ENCODE results near the gene MACROD2. TPM values are rescaled to one million over a fixed set of nuclear protein-coding genes. Genes with fewer than 3 reads are reported as not detected.

The MACROD2 gene
- total RNA-seq, 1 experiment from 2014 or later = 3.7 TPM

DNA sequence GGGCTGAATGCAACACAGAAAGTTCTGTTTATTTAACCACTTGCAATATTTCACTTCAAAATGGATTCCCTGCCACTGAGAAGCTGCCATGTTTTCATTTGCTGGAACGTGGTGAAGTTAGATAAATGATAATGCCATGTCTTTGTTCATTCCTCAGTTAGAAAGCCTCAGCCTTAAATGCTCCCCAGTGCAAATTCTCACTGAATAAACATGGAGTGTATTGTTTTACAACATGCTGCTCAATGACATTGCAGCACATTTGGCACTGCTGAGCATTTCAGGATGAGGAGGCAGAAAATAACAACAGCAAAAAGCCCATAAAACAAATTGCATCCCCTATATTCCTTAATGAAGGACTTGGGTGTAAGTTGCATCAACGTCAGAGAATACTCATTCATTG lies 1255.9 kb downstream of the MACROD2 start (continued):
- TF ChIP-seq, protein P1, sequence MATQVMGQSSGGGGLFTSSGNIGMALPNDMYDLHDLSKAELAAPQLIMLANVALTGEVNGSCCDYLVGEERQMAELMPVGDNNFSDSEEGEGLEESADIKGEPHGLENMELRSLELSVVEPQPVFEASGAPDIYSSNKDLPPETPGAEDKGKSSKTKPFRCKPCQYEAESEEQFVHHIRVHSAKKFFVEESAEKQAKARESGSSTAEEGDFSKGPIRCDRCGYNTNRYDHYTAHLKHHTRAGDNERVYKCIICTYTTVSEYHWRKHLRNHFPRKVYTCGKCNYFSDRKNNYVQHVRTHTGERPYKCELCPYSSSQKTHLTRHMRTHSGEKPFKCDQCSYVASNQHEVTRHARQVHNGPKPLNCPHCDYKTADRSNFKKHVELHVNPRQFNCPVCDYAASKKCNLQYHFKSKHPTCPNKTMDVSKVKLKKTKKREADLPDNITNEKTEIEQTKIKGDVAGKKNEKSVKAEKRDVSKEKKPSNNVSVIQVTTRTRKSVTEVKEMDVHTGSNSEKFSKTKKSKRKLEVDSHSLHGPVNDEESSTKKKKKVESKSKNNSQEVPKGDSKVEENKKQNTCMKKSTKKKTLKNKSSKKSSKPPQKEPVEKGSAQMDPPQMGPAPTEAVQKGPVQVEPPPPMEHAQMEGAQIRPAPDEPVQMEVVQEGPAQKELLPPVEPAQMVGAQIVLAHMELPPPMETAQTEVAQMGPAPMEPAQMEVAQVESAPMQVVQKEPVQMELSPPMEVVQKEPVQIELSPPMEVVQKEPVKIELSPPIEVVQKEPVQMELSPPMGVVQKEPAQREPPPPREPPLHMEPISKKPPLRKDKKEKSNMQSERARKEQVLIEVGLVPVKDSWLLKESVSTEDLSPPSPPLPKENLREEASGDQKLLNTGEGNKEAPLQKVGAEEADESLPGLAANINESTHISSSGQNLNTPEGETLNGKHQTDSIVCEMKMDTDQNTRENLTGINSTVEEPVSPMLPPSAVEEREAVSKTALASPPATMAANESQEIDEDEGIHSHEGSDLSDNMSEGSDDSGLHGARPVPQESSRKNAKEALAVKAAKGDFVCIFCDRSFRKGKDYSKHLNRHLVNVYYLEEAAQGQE (IDR thresholded peaks at IDR 0.05; ENCODE audit: low read depth) = no peak
- TF ChIP-seq, protein P2, sequence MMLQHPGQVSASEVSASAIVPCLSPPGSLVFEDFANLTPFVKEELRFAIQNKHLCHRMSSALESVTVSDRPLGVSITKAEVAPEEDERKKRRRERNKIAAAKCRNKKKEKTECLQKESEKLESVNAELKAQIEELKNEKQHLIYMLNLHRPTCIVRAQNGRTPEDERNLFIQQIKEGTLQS (IDR thresholded peaks at IDR 0.05) = no peak
- no peak for TF ChIP-seq SRF (IDR thresholded peaks at IDR 0.05; ENCODE audit: low read depth)
- TF ChIP-seq CEBPB (IDR thresholded peaks at IDR 0.05; ENCODE audit: low read depth) = no peak
- TF ChIP-seq, protein P3, sequence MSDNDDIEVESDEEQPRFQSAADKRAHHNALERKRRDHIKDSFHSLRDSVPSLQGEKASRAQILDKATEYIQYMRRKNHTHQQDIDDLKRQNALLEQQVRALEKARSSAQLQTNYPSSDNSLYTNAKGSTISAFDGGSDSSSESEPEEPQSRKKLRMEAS (IDR thresholded peaks at IDR 0.05) = no peak
- no peak for TF ChIP-seq ELF1 (IDR thresholded peaks at IDR 0.05; ENCODE audit: borderline replicate concordance, low read depth)
- no peak for TF ChIP-seq ZNF274 (IDR thresholded peaks at IDR 0.05; ENCODE audit: low read depth, low read length)
- TF ChIP-seq POLR2AphosphoS5 (IDR thresholded peaks at IDR 0.05; ENCODE audit: low read depth, low read length) = no peak
- TF ChIP-seq CBX3 (IDR thresholded peaks at IDR 0.05; ENCODE audit: low read depth) = no peak
- no peak for TF ChIP-seq SIN3A (IDR thresholded peaks at IDR 0.05; ENCODE audit: low read depth)
- TF ChIP-seq SP1 (IDR thresholded peaks at IDR 0.05; ENCODE audit: low read depth) = no peak
- TF ChIP-seq POLR2A (IDR thresholded peaks at IDR 0.05; ENCODE audit: borderline replicate concordance, extremely low read depth, insufficient read depth, insufficient read length) = no peak
- TF ChIP-seq YY1 (IDR thresholded peaks at IDR 0.05; ENCODE audit: extremely low read depth, insufficient replicate concordance, low read depth, low read length) = no peak

DNA sequence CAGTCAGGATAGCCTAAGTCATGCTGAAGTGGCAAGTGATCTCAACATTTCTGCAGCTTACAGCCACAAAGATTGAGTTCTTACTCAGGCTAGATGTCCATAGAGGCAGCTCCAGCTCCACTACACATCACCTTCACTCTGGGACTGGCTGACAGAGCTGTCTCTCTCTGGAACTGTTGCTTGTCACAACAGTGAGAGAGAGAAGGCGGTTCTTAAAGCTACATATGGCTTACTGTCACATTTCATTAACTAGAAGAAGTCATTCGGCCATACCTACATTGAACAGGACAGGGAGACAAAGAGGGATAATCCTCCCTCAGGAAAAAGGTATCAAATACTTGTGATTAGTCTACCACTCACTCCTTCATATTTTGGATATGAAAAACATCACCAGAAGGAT lies 1257.0 kb downstream of the MACROD2 start:
- no TSS peak for BruUV-seq (replicated peaks)
- H4K20me1 ChIP-seq (ENCODE audit: insufficient read depth) = no peaks in the 10 kb centered on the region
- no peak overlapping the region for H3K9ac ChIP-seq (ENCODE audit: low read length)
- H3K27ac ChIP-seq (ENCODE audit: low read depth, low read length) = no peak overlapping the region
- ATAC-seq = no peak
- CTCF ChIA-PET = no interaction called here
- no peaks in the 10 kb centered on the region; a peak in 1 of 4 replicates for H3K9me3 ChIP-seq (ENCODE audit: control insufficient read depth in 1 of 2, insufficient read depth in 1 of 2, low read depth in 1 of 2, low read length in 2 of 2)
- no peak overlapping the region for H3K4me3 ChIP-seq (replicated peaks in 1 of 2; ENCODE audit: low read depth in 1 of 2, low read length in 2 of 2)
- H3K36me3 ChIP-seq (ENCODE audit: control insufficient read depth in 1 of 2, insufficient read depth in 2 of 2, low read length in 2 of 2) = no peaks in the 10 kb centered on the region
- no peaks in the 10 kb centered on the region for H3K79me2 ChIP-seq (ENCODE audit: insufficient read depth, low read length)
- no peak for DNase-seq (ENCODE audit: low read depth, low spot score)
- intact Hi-C loops (cut with micrococcal nuclease) = no loop called here
- POLR2A ChIA-PET = no interaction called here
- no peaks in the 10 kb centered on the region; a peak in 1 of 4 replicates for H3K4me1 ChIP-seq (ENCODE audit: control insufficient read depth in 1 of 2, insufficient read depth in 2 of 2, low read length in 2 of 2)
- no peak overlapping the region for H2AFZ ChIP-seq (ENCODE audit: low read depth, low read length, poor library complexity, severe bottlenecking)
- H3K4me2 ChIP-seq (ENCODE audit: low read length) = no peak overlapping the region
- no peaks in the 10 kb centered on the region for H3K27me3 ChIP-seq (ENCODE audit: insufficient read depth, low read length)
- TF ChIP-seq JUND (IDR thresholded peaks at IDR 0.05) = no peak
- TF ChIP-seq CBX3 (IDR thresholded peaks at IDR 0.05; ENCODE audit: low read depth) = no peak
- no peak for TF ChIP-seq EZH2phosphoT487 (IDR thresholded peaks at IDR 0.05; ENCODE audit: borderline replicate concordance)
- TF ChIP-seq, protein P1 (IDR thresholded peaks at IDR 0.05; ENCODE audit: low read depth) = no peak
- TF ChIP-seq TCF7L2 (IDR thresholded peaks at IDR 0.05; ENCODE audit: borderline replicate concordance, extremely low read depth, insufficient read depth, insufficient read length) = no peak
- TF ChIP-seq SRF (IDR thresholded peaks at IDR 0.05; ENCODE audit: low read depth) = no peak
- no peak for TF ChIP-seq POLR2AphosphoS5 (IDR thresholded peaks at IDR 0.05; ENCODE audit: low read depth, low read length)
- no peak for TF ChIP-seq SIN3A (IDR thresholded peaks at IDR 0.05; ENCODE audit: low read depth)
- no peak for TF ChIP-seq ELF1 (IDR thresholded peaks at IDR 0.05; ENCODE audit: borderline replicate concordance, low read depth)
- no peak for TF ChIP-seq RAD21 (IDR thresholded peaks at IDR 0.05; ENCODE audit: low read depth)
- RAD21 ChIA-PET (ENCODE audit: low non-redundant PET in 1 of 2, low total read pairs in 2 of 2, uncharacterized antibody in 2 of 2, unreplicated experiment in 2 of 2) = no interaction called here
- H3K9me2 ChIP-seq (ENCODE audit: insufficient read depth) = no peaks in the 10 kb centered on the region

Measured in HCT116 (cell line).